IMR-90 (cell line): ENCODE measurements around the gene ZNF318. TPM values are rescaled to one million over a fixed set of nuclear protein-coding genes. Genes with fewer than 3 reads are reported as not detected.

Source experiments
- ATAC-seq: fragments of 200-7000 bp; cut with Tn5 transposase; 2 replicates; pipeline ENCODE4 v1.9.1; 2020; ENCODE audit warnings: low read depth, mild to moderate bottlenecking, moderate library complexity
- BruUV-seq: library from RNA; stranded (reverse); fragments of 400-500 nt; replicated peaks from 2 replicates; lab custom pipeline; 2021; lab: Mats Ljungman, UMichigan
- CTCF ChIA-PET: fragments of 300-600 bp; formaldehyde crosslinking; extraction: SDS; loops from one replicate; lab custom pipeline; 2021; ENCODE audit warnings: antibody characterized with exemption; lab: Yijun Ruan, JAX
- POLR2A ChIA-PET: fragments of 300-600 bp; sonication (Branson Sonifier 250); formaldehyde crosslinking; loops from one replicate; lab custom pipeline; 2022; ENCODE audit warnings: antibody characterized with exemption; ENCODE audit not compliant: unreplicated experiment; lab: Charles Lee
- DNase-seq: peaks from one replicate; pipeline ENCODE4 v3.0.0; 2013
- H2AFZ ChIP-seq: replicated peaks from 2 replicates; pipeline ENCODE3; 2013; ENCODE audit warnings: low read length, mild to moderate bottlenecking; ENCODE audit not compliant: poor library complexity
- H2AK5ac ChIP-seq: 2 replicates; pipeline ENCODE4 v1.6.1; 2013; ENCODE audit warnings: low read depth, low read length, inconsistent platforms
- H2AK9ac ChIP-seq: replicated peaks from 2 replicates; pipeline ENCODE3; 2013; ENCODE audit warnings: mild to moderate bottlenecking, low read depth, low read length, moderate library complexity; ENCODE audit not compliant: poor library complexity
- H2BK120ac ChIP-seq: 2 replicates; pipeline ENCODE4 v1.6.1; 2013; ENCODE audit warnings: low read depth, low read length, inconsistent platforms
- H2BK15ac ChIP-seq: 3 replicates; pipeline ENCODE4 v1.6.1; 2013; ENCODE audit warnings: low read depth, low read length, inconsistent platforms
- H2BK20ac ChIP-seq: 2 replicates; pipeline ENCODE4 v1.6.1; 2013; ENCODE audit warnings: low read depth, mild to moderate bottlenecking, inconsistent platforms, low read length, moderate library complexity
- H2BK5ac ChIP-seq: 2 replicates; pipeline ENCODE4 v1.6.1; 2013; ENCODE audit warnings: mild to moderate bottlenecking, low read depth, low read length, inconsistent platforms; ENCODE audit not compliant: poor library complexity, severe bottlenecking
- H3K14ac ChIP-seq: replicated peaks from 2 replicates; pipeline ENCODE4 v1.6.1; 2013; ENCODE audit warnings: low read depth, low read length, inconsistent platforms
- H3K18ac ChIP-seq: 2 replicates; pipeline ENCODE4 v1.6.1; 2013; ENCODE audit warnings: low read depth, low read length, control low read depth
- H3K23ac ChIP-seq: 2 replicates; pipeline ENCODE4 v1.6.1; 2013; ENCODE audit warnings: low read depth, low read length, inconsistent platforms
- H3K27ac ChIP-seq: 2 replicates; pipeline ENCODE4 v1.5.1; 2013; ENCODE audit warnings: mild to moderate bottlenecking, control low read depth, low read length; ENCODE audit not compliant: insufficient read depth
- H3K27me3 ChIP-seq: 2 replicates; pipeline ENCODE4 v1.6.1; 2013; ENCODE audit warnings: low read length; ENCODE audit not compliant: control insufficient read depth, insufficient read depth
- H3K36me3 ChIP-seq: 2 replicates; pipeline ENCODE4 v1.6.1; 2013; ENCODE audit warnings: low read length, mixed read lengths; ENCODE audit not compliant: control insufficient read depth, insufficient read depth
- H3K4ac ChIP-seq: 2 replicates; pipeline ENCODE4 v1.6.1; 2013; ENCODE audit warnings: low read depth, low read length, inconsistent platforms
- H3K4me1 ChIP-seq: 2 replicates; pipeline ENCODE4 v1.6.1; 2013; ENCODE audit warnings: low read length, mixed read lengths; ENCODE audit not compliant: control insufficient read depth, insufficient read depth
- H3K4me2 ChIP-seq: 2 replicates; pipeline ENCODE4 v1.6.1; 2013; ENCODE audit warnings: low read depth, mild to moderate bottlenecking, control low read depth, low read length, moderate library complexity
- H3K4me3 ChIP-seq: 2 replicates; pipeline ENCODE4 v1.5.1; 2013; ENCODE audit warnings: low read depth, mild to moderate bottlenecking, control low read depth, low read length, moderate library complexity; ENCODE audit not compliant: insufficient read depth
- H3K56ac ChIP-seq: 2 replicates; pipeline ENCODE4 v1.6.1; 2013; ENCODE audit warnings: low read length, inconsistent platforms; ENCODE audit not compliant: insufficient read depth; ENCODE audit errors: extremely low read depth
- H3K79me1 ChIP-seq, 2 experiments: 2 replicates each; pipeline ENCODE4 v1.6.1; 2013; ENCODE audit warnings: low read length in 2 of 2, inconsistent platforms in 1 of 2, low read depth in 1 of 2
- H3K9ac ChIP-seq: 2 replicates; pipeline ENCODE4 v1.6.1; 2013; ENCODE audit warnings: low read depth, low read length, control low read depth
- H3K9me1 ChIP-seq: 2 replicates; pipeline ENCODE4 v1.6.1; 2013; ENCODE audit warnings: low read length, inconsistent platforms; ENCODE audit not compliant: insufficient read depth
- H3K9me3 ChIP-seq: 2 replicates; pipeline ENCODE4 v1.6.1; 2013; ENCODE audit warnings: low read length; ENCODE audit not compliant: control insufficient read depth, insufficient read depth
- H4K20me1 ChIP-seq: 2 replicates; pipeline ENCODE4 v1.6.1; 2013; ENCODE audit warnings: low read length, inconsistent platforms; ENCODE audit not compliant: insufficient read depth
- H4K5ac ChIP-seq: 2 replicates; pipeline ENCODE4 v1.6.1; 2013; ENCODE audit warnings: mild to moderate bottlenecking, low read depth, low read length, control low read depth
- H4K8ac ChIP-seq, 2 experiments: 2 replicates each; pipeline ENCODE4 v1.6.1; 2013; ENCODE audit warnings: low read depth in 2 of 2, low read length in 2 of 2, control low read depth in 1 of 2, inconsistent platforms in 1 of 2
- H4K91ac ChIP-seq: 2 replicates; pipeline ENCODE4 v1.6.1; 2013; ENCODE audit warnings: low read depth, low read length, inconsistent platforms; ENCODE audit not compliant: insufficient read depth
- BHLHE40 ChIP-seq: fragments of 150-350 bp; IDR thresholded peaks from 2 replicates; pipeline ENCODE4 v1.6.1; 2016; ENCODE audit warnings: mild to moderate bottlenecking, low read depth, low read length
- CEBPB ChIP-seq: IDR thresholded peaks from 2 replicates; pipeline ENCODE4 v1.6.1; 2012; ENCODE audit warnings: low read depth, low read length, improper control_type of control experiment
- CHD1 ChIP-seq: IDR thresholded peaks from 2 replicates; pipeline ENCODE4 v1.6.1; 2012; ENCODE audit warnings: low read depth, low read length, improper control_type of control experiment
- ELK1 ChIP-seq: fragments of 150-350 bp; IDR thresholded peaks from 2 replicates; pipeline ENCODE4 v1.6.1; 2016; ENCODE audit warnings: low read depth, mild to moderate bottlenecking, low read length, moderate library complexity, borderline replicate concordance
- FOS ChIP-seq: fragments of 150-350 bp; IDR thresholded peaks from 2 replicates; pipeline ENCODE4 v1.6.1; 2016; ENCODE audit warnings: low read depth, low read length
- MAFK ChIP-seq: IDR thresholded peaks from 2 replicates; pipeline ENCODE4 v1.6.1; 2012; ENCODE audit warnings: low read depth, low read length, improper control_type of control experiment
- MAZ ChIP-seq: IDR thresholded peaks from 2 replicates; pipeline ENCODE4 v1.6.1; 2012; ENCODE audit warnings: low read depth, mild to moderate bottlenecking, low read length, improper control_type of control experiment, moderate library complexity, borderline replicate concordance
- MXI1 ChIP-seq: IDR thresholded peaks from 2 replicates; pipeline ENCODE4 v1.6.1; 2012; ENCODE audit warnings: low read depth, mild to moderate bottlenecking, low read length, moderate library complexity, borderline replicate concordance
- NFE2L2 ChIP-seq: fragments of 150-350 bp; IDR thresholded peaks from 2 replicates; pipeline ENCODE4 v1.6.1; 2016; ENCODE audit warnings: low read depth, mild to moderate bottlenecking, low read length
- POLR2A ChIP-seq: IDR thresholded peaks from 2 replicates; pipeline ENCODE4 v1.6.1; 2012; ENCODE audit warnings: mild to moderate bottlenecking, low read depth, low read length
- RAD21 ChIP-seq: IDR thresholded peaks from 2 replicates; pipeline ENCODE4 v1.6.1; 2012; ENCODE audit warnings: low read length, improper control_type of control experiment
- RCOR1 ChIP-seq: IDR thresholded peaks from 2 replicates; pipeline ENCODE4 v1.6.1; 2012; ENCODE audit warnings: mild to moderate bottlenecking, low read length, improper control_type of control experiment; ENCODE audit not compliant: insufficient replicate concordance
- RFX5 ChIP-seq: IDR thresholded peaks from 2 replicates; pipeline ENCODE4 v1.8.0; 2012; ENCODE audit warnings: low read depth, mild to moderate bottlenecking, low read length, moderate library complexity
- SMC3 ChIP-seq: fragments of 150-350 bp; IDR thresholded peaks from 2 replicates; pipeline ENCODE4 v1.6.1; 2016; ENCODE audit warnings: low read depth, mild to moderate bottlenecking, antibody characterized with exemption, low read length, moderate library complexity
- USF2 ChIP-seq: fragments of 150-350 bp; IDR thresholded peaks from 2 replicates; pipeline ENCODE4 v1.6.1; 2017; ENCODE audit warnings: mild to moderate bottlenecking, antibody characterized with exemption, low read length, low read depth
- WGBS, 2 experiments: methylation state at CpG; one replicate each; pipeline versions ENCODE4 v1.1.5 to v1.1.7; 2013; ENCODE audit warnings: missing lambda C conversion rate in 2 of 2; ENCODE audit not compliant: insufficient read length in 1 of 2; ENCODE audit errors: extremely low coverage in 2 of 2; 5-methylcytosine and 5-hydroxymethylcytosine counted together
- dilution Hi-C: fragments of 300-500 bp; cut with HindIII; formaldehyde crosslinking; loops from one replicate; pipeline ENCODE4 v1.14.3; 2018; ENCODE audit warnings: low sequenced_read_pairs; ENCODE audit not compliant: unreplicated experiment
- in situ Hi-C: fragments of 300-500 bp; cut with MboI; formaldehyde crosslinking; loops from 3 replicates; pipeline ENCODE4 v1.14.3; 2019; ENCODE audit warnings: low sequenced_read_pairs, inconsistent platforms, mixed read lengths
- intact Hi-C: fragments of 100-400 bp; cut with micrococcal nuclease; formaldehyde crosslinking; loops from 2 replicates; pipeline ENCODE4 v1.10.0; 2022
- polyA plus RNA-seq, 3 experiments: library from polyadenylated mRNA; depleted of rRNA; stranded (reverse); fragments of >200 nt; gene quantifications; 2 replicates each; pipeline ENCODE4 v1.2.3, GENCODE V29; 2012; ENCODE audit warnings: low replicate concordance in 1 of 3
- total RNA-seq: library from RNA; depleted of rRNA; stranded (reverse); fragments of >200 nt; gene quantifications from 2 replicates; pipeline ENCODE4 v1.2.3, GENCODE V29; 2012

ZNF318 gene
- total and polyA plus RNA-seq, 2 of the 4 experiments (the other 2 are of a cell fraction): 5.7 to 6.6 TPM

- no peak for TF ChIP-seq RAD21
Measured at GRCh38 chr6:43286980-43287716, 82.3 kb downstream of the ZNF318 start (continued).

GRCh38 chr6:43286456-43286979, 82.9 kb downstream of the ZNF318 start:
- Histone ChIP-seq H4K8ac (no peak overlapping the region), H2BK120ac (no peak overlapping the region), H3K36me3 (no peaks in the 10 kb centered on the region), H2AFZ (no peak overlapping the region), H2AK9ac (no peak overlapping the region), H3K4me1 (no peaks in the 10 kb centered on the region), H3K4ac (no peak overlapping the region), H2BK5ac (no peak overlapping the region), H2AK5ac (no peak overlapping the region), H3K9me1 (no peaks in the 10 kb centered on the region), H2BK15ac (no peak overlapping the region), H3K27ac (no peak overlapping the region), H3K4me3 (no peak overlapping the region), H4K91ac (no peak overlapping the region), H4K20me1 (no peaks in the 10 kb centered on the region), H4K5ac (no peak overlapping the region), H3K9me3 (no peaks in the 10 kb centered on the region), H3K79me1 (no peaks in the 10 kb centered on the region), H3K14ac (no peak overlapping the region), H3K4me2 (no peak overlapping the region), H3K18ac (no peak overlapping the region), H3K27me3 (peaks cover 40% of the 10 kb centered on the region; the same call in 1 of the 2 replicates), H2BK20ac (no peak overlapping the region), H3K56ac (no peak overlapping the region), H3K23ac (no peak overlapping the region), H3K9ac (no peak overlapping the region)
- dilution Hi-C loops: no loop called here
- no peak for ATAC-seq
- no peak for DNase-seq
- TF ChIP-seq MAZ (no peak), NFE2L2 (no peak), MXI1 (no peak), RFX5 (no peak), USF2 (no peak), MAFK (no peak), ELK1 (no peak), RAD21 (no peak), POLR2A (no peak), FOS (no peak), RCOR1 (no peak), BHLHE40 (no peak), SMC3 (no peak), CEBPB (no peak), CHD1 (no peak)
- no TSS peak for BruUV-seq
- POLR2A ChIA-PET: no interaction called here
- intact Hi-C loops: no loop called here
- 83% methylated on average over 1 of the region's 6 CpGs; no CpG with 5 or more reads in 1 of the 2 experiments for WGBS, 2 experiments
- in situ Hi-C loops: no loop called here
- CTCF ChIA-PET: no interaction called here
